ENCODE data around the gene GRIA3.

The GRIA3 gene

DNA sequence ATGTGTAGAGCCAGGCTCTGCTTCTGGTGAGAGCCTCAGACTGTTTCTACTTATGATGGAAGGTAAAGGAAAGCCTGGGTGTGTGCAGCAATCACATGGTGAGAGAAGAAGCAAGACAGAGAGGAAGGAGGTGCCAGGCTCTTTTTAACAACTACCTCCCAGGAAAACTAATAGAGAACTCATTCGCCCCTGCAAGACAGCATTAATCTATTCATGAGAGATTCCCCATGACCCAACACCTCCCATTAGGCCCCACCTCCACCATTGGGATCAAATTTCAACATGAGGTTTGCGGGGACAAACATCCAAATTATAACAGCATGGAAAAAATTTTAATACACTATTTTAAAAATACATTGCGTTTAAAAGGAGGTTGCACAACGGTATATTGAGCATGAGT is 24.7 kb upstream of the GRIA3 start:
- TF ChIP-seq POLR2A (IDR thresholded peaks at IDR 0.05; ENCODE audit: extremely low read depth, insufficient read length) (no peak), MYC (IDR thresholded peaks at IDR 0.05; ENCODE audit: low read depth, low read length) (no peak), CTCF (IDR thresholded peaks at IDR 0.05; ENCODE audit: low read depth, low read length) (no peak), MAX (IDR thresholded peaks at IDR 0.05; ENCODE audit: low read depth, low read length) (no peak)
- no peak overlapping the region for H3K4me3 ChIP-seq (ENCODE audit: low read depth, low read length)

DNA sequence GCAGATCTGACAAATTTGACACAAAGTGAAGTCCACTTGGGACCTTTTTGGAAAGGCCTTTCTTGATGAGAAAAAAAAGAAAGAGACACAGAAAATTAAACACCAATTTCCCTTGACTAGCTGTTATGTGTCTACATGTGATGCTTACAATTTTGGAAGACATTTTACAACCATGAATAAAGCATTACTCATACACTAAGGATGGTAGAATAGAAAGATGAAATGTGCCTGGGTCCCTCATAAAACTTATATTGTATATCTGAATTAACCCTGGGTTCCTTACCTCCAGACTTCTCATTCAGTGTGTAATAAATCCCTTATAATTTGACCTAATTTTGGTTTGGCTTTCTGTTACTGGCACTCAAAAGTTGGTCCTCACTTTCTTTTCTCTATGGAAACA is 16.5 kb upstream of the GRIA3 start:
- TF ChIP-seq MAX (IDR thresholded peaks at IDR 0.05; ENCODE audit: low read depth, low read length): no peak
- TF ChIP-seq CTCF (IDR thresholded peaks at IDR 0.05; ENCODE audit: low read depth, low read length): no peak
- TF ChIP-seq POLR2A (IDR thresholded peaks at IDR 0.05; ENCODE audit: extremely low read depth, insufficient read length): no peak
- no peak for TF ChIP-seq MYC (IDR thresholded peaks at IDR 0.05; ENCODE audit: low read depth, low read length)
- no peak overlapping the region for H3K4me3 ChIP-seq (ENCODE audit: low read depth, low read length)
- no peak for DNase-seq (ENCODE audit: low read depth)

More for the DNA sequence above, 24.7 kb upstream of the GRIA3 start:
- DNase-seq (ENCODE audit: low read depth): no peak

GRCh38 chrX:123169247-123169901 is 14.7 kb upstream of the GRIA3 start:
- no peak overlapping the region for H3K4me3 ChIP-seq (ENCODE audit: low read depth, low read length)
- TF ChIP-seq POLR2A (IDR thresholded peaks at IDR 0.05; ENCODE audit: extremely low read depth, insufficient read length) (no peak), MAX (IDR thresholded peaks at IDR 0.05; ENCODE audit: low read depth, low read length) (no peak), MYC (IDR thresholded peaks at IDR 0.05; ENCODE audit: low read depth, low read length) (no peak), CTCF (IDR thresholded peaks at IDR 0.05; ENCODE audit: low read depth, low read length) (no peak)
- no peak for DNase-seq (ENCODE audit: low read depth)

DNA sequence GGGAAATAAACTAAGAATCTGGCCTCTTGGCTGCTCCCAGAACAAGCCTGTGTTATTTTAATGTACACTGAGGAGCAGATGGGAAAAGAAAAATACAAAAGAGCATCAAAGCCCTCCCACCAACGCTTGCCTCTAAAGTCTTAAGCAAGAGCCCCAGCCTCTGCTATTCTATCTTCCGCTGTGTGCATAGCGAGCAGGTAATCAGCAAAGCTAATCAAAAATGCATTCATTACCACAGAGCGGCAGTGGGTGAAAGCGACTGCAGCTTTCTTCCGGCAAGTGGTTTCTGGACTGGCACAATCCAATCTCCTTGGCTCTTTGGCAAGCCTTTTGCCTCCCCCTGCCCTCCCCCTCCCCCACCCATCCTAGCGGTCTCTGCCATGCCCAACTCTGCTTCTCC is 13.5 kb upstream of the GRIA3 start:
- TF ChIP-seq MAX (IDR thresholded peaks at IDR 0.05; ENCODE audit: low read depth, low read length) (no peak), MYC (IDR thresholded peaks at IDR 0.05; ENCODE audit: low read depth, low read length) (no peak), CTCF (IDR thresholded peaks at IDR 0.05; ENCODE audit: low read depth, low read length) (no peak), POLR2A (IDR thresholded peaks at IDR 0.05; ENCODE audit: extremely low read depth, insufficient read length) (no peak)
- DNase-seq (ENCODE audit: low read depth): no peak
- H3K4me3 ChIP-seq (ENCODE audit: low read depth, low read length): no peak overlapping the region

DNA sequence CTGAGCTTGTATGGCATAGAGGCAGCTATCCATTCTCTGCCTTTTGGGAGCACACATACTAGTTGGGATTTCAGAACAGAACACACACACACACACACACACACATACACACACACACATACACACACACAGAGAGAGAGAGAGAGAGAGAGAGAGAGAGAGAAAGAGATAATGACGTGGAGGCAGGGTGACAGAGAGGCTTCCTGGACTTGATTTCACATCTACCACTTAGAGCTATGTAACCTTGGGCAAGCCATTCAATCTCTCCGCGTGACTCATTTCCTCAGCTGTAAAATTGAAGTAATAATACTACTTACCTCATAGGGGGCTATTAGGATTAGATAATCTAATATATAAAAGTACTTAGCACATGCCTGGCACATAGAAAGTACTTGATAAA is 12.3 kb upstream of the GRIA3 start:
- no peak overlapping the region for H3K4me3 ChIP-seq (ENCODE audit: low read depth, low read length)
- TF ChIP-seq MAX (IDR thresholded peaks at IDR 0.05; ENCODE audit: low read depth, low read length): no peak
- TF ChIP-seq CTCF (IDR thresholded peaks at IDR 0.05; ENCODE audit: low read depth, low read length): no peak
- TF ChIP-seq MYC (IDR thresholded peaks at IDR 0.05; ENCODE audit: low read depth, low read length): no peak
- no peak for TF ChIP-seq POLR2A (IDR thresholded peaks at IDR 0.05; ENCODE audit: extremely low read depth, insufficient read length)
- no peak for DNase-seq (ENCODE audit: low read depth)

All from NB4 (cell line).